Left renal cortex interstitium (tissue), 4 donors: Measurements from ENCODE around the gene PMVK. TPM values are rescaled to one million over a fixed set of nuclear protein-coding genes. Genes with fewer than 3 reads are reported as not detected.

Source experiments
- DNase-seq, 4 donors: peaks; one replicate each; pipeline ENCODE4 v3.0.0-alpha.2; 2013; ENCODE audit warnings: low read depth in 4 of 4, low spot score in 2 of 4, missing footprints in 1 of 4
- polyA plus RNA-seq, 4 donors: library from polyadenylated mRNA; unstranded; fragments of 120-200 nt; gene quantifications; one replicate each; pipeline ENCODE4 v1.2.1, GENCODE V29; 2013; ENCODE audit not compliant: insufficient read length in 4 of 4

The PMVK gene
- polyA plus RNA-seq, 4 donors, result 36.4 to 48.0 (median 41.3) TPM

DNA sequence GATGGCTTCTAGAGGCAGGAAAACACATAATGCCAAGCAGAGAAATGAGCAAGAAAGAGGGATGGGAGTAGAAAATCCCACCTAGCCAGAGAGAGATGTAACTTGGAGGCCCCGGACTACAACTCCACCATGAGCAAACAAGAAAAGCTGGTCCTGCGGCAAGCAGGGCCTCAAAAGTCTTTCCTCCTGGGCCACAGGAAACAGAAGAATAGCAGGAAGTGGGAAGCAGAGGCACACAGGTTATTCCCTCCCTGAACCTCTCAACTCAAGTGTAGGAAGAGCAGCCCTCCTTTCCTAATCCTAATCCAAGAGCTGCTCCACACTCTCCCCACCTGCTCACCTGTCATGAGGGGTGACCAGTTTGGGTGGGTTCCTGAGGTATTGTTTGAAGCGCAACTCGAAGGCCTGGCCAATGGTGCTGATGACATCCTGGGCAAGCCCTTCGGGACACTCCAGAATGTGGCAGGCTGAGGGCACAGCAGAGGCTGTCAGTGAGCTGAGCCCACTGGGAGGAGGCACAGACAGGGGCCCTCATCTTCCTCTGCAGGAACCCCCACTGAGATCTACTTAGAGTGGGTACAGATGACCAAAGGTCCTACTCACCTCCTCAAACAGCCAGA is 30.9 kb upstream of the PMVK start:
- DNase-seq, result no peak

DNA sequence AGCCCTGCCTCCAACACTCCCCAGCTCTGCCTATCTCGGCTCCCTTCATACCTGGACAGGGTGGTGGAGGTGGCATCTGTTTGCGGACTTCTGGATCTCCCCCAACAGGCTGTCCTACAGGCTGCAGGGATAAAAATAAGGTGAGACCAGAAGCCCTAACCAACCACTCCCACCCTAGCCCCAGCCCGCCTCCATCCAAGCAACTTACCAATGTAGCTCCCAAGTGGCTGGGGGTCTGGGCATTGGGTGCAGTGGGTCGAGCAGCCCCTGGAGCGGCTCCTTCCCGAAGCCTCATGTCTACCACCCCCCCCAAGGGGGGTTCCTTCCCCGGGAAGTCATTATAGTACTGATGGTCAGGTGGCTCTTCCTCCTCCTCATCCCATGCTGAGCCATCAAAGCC is 29.6 kb upstream of the PMVK start:
- DNase-seq, result no peak

DNA sequence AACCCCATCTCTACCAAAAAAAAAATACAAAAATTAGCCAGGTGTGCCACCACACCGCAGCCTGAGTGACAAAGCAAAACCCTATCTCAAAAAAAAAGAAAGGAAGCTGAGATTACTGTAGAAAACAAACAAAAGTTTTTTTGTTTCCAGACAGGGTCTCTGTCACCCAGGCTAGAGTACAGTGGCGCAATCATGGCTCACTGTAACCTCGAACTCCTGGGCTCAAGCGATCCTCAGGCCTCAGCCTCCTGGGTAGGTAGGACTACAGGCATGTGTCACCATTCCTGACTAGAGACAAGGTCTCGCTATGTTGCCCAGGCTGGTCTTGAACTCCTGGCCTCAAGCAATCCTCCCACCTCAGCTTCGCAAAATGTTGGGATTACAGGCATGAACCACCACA is 27.8 kb upstream of the PMVK start:
- DNase-seq, result no peak

DNA sequence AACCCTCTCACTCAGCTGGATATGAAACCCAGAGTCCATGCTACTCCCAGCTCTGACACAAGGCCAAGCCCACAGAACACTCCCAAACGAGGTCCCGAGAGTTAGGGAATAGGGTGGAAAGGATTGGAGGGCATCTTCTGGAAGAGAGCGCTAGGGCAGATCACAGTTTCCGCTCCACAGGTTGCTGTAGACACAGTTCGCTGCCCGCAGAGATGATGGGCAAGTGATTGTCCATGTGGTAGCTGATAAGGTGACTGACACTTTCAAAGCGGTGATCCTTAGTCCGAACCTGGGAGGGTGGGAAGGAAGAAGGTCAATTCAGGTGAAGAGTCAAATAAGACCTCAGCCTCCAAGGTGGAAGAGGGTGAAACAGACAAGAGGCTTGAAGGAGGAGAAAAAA is 27.1 kb upstream of the PMVK start:
- no peak for DNase-seq

DNA sequence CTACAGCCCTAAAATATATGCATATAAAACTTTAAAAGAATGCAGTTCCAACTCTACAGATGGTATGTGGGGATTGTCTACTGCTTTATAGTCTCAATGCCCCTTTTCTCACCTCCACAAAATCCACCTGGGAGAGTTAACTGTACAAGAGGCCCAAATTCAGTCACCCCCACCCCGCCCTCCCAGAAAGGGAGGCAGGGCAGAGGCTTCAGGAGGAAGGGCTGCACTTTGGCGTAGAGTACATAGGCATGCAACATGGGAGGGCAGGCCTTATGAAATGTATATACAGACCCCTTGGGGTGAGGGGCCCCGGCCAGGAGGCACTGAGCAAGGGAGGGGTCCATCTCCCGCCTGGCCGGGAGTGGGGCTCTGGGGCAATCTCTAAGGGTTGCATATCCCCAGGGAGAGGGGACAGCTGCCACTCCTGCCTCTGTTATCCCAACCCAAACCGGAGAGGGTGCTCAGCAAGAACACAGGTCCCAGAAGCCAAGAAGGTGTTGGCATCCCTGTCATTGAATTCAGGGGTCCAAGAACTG is 26.3 kb upstream of the PMVK start:
- DNase-seq, result no peak

DNA sequence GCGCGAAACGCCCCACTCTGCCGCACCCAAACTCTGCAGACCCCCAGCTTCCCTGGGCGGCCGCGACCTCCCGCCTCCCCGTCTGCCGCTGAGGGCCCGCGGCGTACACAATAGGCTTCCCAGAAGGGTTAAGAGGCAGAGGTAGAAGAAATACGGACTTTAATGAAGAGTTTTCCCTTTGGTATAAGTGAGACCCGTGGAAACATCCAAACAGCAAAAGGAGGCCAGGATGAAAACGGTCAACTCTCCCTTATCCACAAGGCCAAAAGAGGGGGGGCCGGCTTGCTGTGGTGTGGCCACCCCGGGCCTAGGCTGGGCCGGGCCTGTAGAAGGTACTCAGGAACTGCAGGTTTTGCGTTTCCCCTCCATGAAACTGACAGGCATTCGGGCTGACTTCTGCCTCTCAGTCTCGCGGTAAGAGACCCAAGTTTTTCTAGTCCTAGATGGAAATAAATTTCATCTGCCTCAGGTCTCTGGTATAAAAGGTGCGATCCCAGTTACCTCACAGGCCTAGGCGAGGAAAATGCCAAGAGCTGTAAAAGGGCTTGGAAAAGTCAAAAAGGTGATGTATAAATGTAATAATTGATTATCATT is 25.7 kb upstream of the PMVK start:
- DNase-seq, result no peak

DNA sequence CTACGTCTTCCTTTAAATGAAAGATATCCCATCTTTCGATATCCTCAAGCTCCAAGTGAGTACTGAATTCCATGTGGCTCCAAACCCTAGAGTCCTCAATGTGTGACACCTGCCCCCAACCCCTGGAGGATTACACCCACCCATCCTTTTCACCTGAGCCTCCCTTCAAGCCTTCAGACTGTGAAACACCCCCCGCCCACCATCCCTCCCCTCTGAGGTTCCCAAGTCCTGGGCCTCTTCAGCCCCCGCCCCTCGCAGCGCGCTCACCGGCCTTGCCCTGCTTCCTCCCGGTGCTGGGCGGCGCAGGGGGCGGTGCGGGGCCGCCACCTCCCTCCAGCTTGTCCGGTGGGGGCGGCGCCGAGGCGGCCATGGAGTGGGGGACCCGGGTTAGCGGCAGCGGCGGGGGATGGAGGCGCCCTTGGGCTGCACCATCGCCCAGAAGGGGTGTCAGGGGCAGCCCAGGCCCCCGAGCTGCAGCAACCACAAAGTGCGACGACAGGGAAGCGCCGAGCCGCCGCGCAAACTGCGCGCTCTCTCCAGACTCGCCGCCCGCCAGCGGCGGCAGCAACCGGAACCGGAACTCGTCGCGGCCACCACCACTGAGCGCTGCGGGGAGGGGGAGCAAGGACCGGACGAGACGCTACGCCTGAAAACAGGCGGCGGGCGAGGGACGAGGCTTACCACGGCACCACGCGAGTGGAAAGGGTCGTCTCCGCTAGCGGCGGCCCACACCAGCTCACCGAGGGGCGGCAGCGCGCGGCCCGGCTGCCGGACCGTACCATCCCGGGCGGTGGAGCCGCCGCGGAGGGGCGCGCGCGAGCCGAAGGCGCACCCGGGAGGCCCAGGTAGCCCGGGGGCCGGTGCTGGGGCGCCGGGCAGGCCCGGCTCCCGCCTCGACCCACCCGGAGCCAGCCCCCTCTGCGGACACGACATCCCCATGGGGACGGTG is 25.0 kb upstream of the PMVK start, which contains the start of gene PYGO2:
Gene PYGO2, minus strand, starts transcription at position 576 of the 949 bp plus-strand sequence. Its CDS starts 206 bp downstream, at position 370.
- no peak for DNase-seq

DNA sequence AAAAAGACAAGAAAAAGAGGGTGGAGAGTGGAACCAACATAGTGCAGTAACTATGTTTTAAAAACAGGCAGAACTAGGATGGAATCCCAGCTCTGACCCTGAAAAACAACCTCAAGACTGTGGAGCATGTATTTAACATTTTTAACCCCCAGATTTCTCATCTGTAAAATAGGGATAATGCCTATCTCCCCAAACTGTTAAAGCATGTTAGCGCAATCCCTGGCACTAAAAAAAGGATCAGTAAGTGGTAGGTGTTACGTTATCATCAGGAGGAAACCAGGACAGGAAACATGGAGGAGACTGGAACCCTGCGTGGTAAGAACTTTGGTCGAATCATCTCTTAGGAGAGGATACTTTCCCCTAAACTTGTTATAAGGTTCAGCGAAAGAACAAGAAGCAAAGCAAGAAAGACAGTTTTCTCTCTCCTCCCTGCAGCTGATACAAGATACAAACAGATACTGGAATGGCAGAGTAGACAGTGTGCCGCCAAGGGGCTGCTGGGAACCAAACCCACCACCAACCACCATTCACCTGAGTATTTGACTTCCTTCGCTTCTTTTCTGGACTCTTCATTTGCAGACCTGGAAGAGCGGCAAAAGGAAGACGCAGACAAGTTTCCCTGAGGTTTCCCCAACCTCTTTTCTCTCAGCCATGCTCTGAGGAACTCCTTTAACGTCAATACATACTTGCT is 24.1 kb upstream of the PMVK start:
- no peak for DNase-seq

DNA sequence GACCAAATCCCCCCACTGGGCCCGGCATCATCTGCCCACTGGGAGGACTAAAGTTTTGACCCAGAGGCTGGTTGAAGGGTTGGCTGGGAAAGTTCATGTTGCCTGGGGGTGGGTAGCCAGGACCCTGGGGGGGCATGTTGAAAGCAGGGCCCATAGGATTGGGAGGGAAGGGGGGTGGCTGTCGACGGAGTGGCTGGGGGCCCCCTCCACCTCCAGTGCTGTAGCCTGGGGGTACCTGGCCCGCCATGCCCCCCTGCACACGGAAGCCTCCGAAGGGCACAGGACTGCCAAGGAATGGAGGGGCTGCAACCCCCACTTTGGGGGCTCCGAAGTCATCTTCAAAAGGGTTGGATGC is 22.9 kb upstream of the PMVK start:
- no peak for DNase-seq

DNA sequence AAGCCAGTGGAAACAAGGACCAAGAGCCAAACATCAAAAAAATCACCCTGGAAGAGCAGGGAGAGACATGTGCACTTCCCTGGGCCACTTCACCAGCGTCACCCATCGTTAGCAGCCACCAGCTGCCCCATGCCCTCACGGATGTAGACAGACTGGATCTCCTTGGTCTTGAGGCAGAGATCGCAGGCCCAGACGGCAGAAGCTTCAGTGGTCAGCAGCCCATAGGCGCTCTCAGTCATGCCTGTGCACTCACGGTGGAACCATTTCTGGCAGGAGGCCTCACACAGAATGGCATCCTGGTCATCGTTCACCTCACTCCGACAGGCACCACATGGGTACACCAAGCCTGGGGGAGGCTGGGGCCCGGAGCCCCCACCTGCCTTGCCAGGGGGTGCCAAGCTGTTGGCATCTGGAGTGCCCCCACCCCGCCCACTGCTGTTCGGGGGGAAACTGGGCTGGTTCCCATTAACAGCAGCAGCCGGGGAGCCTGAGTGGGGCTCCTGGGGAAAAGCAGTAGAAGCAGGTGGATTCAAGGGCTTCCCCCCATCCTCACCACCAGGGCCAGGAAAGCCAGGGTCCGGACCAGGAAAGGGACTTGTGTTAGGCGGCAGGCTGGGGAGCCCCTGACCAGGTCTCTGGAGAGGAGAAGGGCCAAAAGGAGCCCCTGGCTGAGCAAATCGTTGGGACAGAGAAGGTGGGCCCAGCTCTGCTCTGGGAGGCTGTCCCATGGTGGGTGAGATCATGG is 22.3 kb upstream of the PMVK start:
- no peak for DNase-seq

DNA sequence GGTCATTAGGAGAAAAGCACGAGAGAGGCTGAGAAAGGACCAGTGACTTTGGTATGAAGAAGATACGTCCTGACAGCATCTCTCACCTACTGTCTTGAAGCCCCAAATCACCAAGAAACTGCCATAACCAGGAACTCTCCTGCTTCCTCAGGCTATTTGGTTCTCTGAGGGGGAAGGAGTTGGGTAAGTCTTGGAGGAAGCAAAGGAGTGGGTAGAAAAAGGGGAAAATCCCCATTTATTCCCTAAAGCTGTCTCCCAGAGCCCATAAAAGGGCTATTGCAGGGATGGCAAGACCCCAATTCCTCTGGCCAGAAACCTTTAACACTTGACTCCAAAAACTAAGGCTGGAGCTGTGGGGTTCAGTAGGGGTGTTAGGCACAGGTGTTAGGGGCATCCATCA is 21.5 kb upstream of the PMVK start:
- no peak for DNase-seq

DNA sequence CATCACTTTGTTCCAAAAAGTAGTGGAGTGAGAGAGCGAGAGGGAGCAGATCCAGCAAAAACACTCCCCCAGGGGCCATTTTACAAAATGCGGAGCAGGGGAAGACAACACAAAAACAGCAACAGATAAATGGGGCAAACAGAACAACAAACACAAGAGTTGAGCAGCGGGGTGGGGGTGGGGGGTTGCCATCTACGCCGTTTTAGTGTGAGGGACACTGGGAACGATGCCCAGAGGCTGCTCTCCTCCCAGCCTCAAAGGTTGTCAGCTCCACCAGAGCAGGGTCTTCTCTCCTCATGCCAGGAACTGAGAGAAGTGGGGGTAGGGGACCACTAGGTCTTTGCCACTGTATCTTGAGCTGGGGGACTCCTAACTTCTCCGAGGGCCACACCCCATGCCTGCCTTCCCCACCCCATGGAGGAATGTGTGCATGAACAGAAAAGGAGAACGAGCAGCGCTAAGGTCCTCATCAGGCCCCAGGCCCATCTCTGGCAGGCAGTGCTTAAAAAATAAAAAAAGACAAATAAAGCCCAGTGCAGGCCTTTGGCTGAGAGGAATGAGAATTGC is 20.7 kb upstream of the PMVK start:
- DNase-seq, result no peak

DNA sequence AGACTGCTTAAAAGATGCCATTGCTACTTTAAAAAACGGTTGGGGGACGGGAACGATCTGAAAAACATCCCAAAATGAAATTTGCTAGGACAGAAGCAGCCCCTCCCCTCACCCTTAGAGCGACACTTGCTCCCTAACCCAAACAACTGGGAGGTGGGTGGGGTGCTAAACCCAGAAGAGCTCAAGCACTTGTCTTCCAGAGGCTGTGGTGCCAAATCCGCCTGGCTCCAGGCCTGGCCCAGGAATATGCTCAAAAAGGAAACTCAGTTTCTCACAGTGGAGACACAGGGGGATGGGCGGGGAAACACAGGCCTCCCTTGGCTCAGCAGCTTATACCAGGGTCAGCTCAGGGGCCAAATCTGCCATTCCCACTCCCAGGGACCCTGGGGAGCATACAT is 20.0 kb upstream of the PMVK start:
- no peak for DNase-seq

DNA sequence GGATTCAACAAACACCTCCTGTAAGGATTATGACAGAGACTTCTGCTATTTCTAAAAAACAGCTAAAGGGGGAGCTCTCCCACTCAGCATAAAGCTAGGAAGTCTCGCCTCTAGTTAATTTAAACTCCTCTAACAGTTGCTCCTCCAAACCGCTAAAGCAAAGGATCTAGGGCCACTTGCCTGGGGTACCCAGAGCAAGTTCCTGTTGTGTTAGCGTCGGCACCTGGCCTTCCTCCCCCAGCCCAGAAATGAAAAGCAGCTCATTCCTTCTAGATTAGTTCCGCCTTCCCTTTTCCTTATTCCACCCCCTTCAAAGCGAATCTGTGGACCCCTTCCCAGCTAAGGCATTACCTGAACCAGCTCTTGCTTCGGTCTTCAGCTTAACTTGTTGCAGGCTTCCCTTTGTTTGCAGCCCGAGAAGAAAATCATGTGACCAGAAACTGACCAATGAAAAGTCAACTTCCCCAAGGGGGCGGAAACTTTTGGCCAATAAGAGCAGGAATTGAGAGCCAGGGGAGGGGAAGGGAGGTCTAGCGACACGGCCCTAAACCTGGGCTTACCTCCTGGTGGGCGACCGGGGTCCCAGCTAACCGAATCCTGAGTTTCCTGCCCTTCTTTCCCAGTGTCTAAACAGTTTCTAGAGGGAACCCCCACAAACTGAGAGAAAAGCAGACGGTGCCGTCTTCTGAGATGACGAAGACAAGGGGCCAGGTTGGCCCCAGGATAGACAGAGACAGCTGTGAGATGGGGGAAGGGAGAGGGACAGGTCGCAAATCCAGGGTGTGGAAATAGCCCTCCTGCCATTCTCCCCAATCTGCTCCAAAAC is 19.4 kb upstream of the PMVK start, which contains the start of gene PBXIP1:
Gene PBXIP1, minus strand, starts transcription at position 382 of the 826 bp plus-strand sequence. CDS start 2,378 bp downstream, outside the sequence.
- peak; percentile 88 to 99 (median 94) for DNase-seq

DNA sequence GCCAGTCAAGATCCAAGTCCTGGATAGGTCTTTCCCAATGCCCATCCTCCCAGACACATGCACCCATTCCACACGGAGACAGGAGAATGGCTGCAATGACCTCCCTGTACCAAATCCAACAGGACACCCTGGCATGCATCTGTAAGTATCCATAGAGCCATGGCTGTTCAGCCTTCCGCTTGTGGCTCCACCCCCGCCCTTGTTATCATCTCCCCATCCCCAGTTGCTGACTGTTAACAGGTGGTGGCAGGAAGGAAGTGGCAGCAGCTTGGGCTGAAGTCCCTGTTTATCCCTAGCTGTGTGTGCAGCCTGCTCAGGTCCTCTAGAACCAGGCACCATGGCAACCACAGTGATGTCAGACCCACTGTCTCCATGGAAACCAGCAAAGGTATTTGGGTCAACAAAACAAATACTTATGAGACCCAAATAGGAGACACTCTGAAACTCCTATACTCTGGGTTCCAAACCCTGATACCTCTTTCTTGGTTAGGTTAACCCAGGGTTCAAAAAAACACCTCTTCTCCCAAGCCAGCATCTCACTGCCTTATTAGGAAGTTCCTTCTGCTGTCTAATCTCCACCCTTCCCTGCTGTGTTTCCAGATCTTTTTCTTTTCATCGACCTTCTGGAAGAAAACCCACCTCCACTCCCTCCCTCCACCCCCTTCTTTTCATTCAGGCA is 18.7 kb upstream of the PMVK start:
- no peak for DNase-seq

DNA sequence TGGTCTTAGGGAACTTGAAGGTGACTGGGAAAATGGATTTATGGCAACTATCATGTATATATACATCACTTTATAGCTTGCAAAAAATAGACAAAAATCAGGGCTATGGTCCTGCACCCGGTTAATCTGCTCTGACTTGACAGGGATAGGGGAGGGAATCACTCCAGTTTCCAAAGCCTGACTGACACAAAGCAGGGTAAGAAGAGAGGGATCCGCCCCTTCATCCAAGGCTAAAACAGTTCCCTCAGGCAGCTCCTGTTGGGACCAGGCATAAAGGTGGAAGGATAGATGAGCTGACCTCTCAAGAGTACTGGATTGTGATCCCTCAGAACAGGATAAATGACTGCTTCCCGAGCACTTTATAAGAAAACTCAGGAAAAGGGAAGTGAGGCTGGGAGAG is 18.0 kb upstream of the PMVK start:
- no peak for DNase-seq

DNA sequence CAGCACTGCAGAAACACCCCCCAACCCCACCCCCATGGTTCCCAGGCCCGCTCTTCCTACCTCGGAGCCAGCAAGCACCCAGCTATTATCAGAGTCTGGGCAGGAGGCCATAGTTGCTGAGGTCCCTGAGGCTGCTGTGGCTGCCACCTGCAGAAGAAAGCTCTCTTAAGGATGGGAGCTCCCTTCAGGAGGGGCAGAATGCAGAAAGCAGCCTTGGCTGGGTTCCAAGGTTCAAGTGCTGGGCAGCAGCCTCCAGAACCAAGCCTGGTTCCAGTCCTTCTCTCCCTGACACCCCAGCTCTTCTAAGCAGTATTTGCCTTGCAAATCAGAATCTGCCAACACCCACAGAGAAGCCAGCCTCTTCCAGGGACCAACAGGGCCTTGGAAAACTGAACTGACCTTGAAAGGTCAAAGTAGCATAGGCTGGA is 17.1 kb upstream of the PMVK start:
- DNase-seq, result no peak

DNA sequence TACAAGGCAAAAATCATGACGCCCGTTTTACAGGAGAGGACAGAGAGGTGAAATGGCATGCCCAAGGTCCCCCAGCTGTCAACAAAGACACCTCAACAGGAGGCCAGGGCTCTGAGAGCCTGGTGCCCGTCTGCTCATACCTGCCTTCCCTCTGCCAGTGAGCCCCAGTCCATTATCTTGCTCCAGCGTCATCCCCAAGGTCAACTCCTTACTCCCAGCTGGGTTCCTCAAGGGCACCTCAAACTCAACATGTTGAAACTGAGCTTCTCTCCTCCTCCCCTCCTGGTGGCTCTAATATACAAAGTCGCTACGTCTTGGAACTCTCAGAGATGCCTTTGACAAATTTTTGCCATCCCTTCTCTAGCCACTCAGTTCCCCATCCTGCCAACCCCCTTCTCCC is 16.1 kb upstream of the PMVK start:
- DNase-seq, result no peak
